Astrocyte of the spinal cord (primary cell): ENCODE data around the gene ZNF583.

Experiments
- DNase-seq: peaks from one replicate; pipeline ENCODE4 v3.0.0; 2011; ENCODE audit warnings: low read depth, low spot score
- H3K4me3 ChIP-seq: 2 replicates; pipeline ENCODE4 v1.5.1; 2011; ENCODE audit warnings: low read depth, mild to moderate bottlenecking, low read length, moderate library complexity
- in situ Hi-C: cut with HindIII; loops from 2 replicates; pipeline ENCODE4 v1.10.0; 2017; ENCODE audit warnings: low sequenced_read_pairs
- TF ChIP-seq, protein P1 (sequence below): IDR thresholded peaks from 2 replicates; pipeline ENCODE4 v1.5.1; 2012; ENCODE audit warnings: low read depth, mild to moderate bottlenecking, low read length, inconsistent platforms

Gene ZNF583

DNA sequence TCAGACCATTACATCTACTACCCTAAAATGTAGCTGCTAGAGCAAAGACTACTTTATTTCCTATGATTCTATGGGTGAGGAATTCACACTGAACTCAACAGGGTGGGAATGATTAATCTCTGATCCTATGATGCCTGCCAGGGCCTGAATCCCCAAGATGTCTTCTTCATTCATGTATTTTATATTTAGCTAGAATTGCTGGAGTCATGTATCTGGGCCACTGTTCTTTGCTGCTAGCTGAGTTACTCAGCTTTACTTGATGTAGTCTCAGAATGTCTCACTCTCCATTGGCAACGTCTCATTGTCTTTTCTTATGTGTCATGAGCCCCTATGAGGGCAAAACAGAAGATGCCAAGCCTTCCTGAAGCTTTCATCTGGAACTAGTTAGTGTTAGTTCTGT lies 31.9 kb upstream of the ZNF583 start:
- in situ Hi-C loops = no loop called here
- DNase-seq = no peak
- no peak overlapping the region for H3K4me3 ChIP-seq
- TF ChIP-seq, protein P1, sequence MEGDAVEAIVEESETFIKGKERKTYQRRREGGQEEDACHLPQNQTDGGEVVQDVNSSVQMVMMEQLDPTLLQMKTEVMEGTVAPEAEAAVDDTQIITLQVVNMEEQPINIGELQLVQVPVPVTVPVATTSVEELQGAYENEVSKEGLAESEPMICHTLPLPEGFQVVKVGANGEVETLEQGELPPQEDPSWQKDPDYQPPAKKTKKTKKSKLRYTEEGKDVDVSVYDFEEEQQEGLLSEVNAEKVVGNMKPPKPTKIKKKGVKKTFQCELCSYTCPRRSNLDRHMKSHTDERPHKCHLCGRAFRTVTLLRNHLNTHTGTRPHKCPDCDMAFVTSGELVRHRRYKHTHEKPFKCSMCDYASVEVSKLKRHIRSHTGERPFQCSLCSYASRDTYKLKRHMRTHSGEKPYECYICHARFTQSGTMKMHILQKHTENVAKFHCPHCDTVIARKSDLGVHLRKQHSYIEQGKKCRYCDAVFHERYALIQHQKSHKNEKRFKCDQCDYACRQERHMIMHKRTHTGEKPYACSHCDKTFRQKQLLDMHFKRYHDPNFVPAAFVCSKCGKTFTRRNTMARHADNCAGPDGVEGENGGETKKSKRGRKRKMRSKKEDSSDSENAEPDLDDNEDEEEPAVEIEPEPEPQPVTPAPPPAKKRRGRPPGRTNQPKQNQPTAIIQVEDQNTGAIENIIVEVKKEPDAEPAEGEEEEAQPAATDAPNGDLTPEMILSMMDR = no peak

DNA sequence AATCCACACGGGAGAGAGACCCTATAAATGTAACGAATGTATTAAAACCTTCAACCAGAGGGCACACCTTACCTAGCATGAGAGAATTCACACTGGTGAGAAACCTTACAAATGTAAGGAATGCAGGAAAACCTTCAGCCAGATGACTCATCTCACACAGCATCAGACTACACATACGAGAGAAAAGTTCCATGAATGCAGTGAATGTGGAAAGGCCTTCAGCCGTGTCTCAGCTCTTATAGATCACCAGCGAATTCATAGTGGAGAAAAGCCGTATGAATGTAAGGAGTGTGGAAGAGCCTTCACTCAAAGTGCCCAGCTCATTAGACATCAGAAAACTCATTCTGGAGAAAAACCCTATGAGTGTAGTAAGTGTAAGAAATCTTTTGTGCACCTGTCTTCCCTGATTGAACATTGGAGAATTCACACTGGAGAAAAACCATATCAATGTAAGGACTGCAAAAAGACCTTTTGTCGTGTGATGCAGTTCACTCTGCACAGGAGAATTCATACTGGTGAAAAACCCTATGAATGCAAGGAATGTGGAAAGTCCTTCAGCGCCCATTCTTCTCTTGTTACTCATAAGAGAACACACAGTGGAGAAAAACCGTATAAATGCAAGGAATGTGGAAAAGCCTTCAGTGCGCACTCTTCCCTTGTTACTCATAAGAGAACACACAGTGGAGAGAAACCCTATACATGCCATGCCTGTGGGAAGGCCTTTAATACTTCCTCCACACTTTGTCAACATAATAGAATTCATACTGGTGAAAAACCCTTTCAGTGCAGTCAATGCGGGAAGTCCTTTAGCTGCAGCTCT lies 26.8 kb upstream of the ZNF583 start:
- TF ChIP-seq, protein P1 = no peak
- no peak for DNase-seq
- H3K4me3 ChIP-seq = no peak overlapping the region
- in situ Hi-C loops = no loop called here

DNA sequence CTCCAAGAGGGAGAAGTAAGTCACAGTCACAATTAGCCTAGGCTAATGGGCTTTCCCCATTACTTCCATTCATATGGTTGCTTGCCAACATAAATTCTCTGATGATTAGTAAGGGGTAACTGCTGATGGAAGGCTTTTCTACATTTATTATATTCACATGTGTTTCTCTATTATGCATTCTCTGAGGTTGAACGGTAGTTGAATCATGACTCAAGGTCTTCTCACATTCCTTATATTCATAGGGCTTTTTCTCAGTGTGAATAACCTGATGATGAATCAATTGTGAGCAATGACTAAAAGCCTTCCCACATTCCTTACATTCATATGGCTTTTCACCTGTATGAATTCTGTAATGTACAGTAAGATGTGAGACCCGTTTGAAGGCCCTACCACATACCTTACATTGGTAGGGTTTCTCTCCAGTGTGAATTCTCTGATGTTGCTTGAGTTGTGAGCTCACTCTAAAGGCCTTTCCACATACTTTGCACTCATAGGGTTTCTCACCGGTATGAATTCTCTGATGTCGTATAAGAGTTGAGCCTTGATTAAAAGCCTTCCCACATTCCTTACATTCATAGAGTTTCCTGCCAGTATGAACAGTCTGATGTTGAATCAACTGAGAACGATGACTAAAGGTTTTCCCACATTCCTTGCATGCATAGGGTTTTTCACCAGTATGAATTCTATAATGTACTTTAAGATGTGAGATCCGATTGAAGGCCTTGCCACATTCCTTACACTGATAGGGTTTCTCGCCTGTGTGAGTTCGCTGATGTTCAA lies 20.1 kb upstream of the ZNF583 start:
- in situ Hi-C loops = no loop called here
- no peak for DNase-seq
- TF ChIP-seq, protein P1 = no peak
- no peak overlapping the region for H3K4me3 ChIP-seq

DNA sequence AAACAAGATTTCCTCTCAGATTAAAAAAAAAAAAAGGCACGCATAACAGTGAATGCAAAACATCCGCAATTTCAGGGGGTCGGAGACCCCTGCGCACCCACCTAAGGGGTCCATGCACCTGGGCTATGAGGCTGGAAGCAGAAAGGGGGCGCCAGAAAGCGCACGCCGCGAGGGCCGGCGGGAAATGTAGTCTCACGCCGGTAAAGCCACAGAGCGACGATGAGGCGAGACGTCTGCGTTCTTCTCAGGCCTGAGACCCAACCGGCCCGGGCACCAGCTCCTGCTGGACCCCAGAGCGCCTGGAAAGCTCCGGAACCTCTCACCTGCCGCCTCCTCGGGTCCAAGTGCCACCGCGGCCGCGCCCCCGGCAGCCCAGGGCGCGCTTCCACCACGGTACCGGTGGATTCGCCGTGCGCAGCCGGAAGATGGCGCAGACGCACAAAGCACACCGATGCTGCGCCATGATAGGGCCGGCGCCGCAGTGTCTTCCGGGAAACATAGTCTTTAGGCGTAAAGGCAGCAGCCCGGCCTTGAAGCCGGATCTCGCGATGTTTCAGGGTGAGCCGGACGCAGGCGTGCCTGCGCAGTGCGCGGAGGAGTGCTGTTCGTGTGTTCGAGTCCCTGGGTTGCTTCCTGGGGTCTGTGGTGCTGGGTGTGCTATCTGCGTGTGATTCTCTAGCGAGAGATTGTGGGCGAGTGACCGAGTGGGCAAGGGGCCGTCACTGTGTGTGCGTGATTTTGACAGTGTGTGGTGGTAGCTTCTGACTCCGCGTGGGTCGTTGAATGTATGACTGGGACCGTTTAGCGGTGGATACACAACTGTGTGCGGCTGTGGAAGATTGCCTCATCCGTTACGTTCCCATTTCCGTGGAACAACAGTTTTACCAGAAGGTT lies 10.8 kb upstream of the ZNF583 start, which contains the start of gene ZNF582:
Gene ZNF582, minus strand, starts transcription at position 416 of the 894 bp plus-strand sequence. CDS start 1,782 bp downstream, outside the sequence.
- in situ Hi-C loops = no loop called here
- H3K4me3 ChIP-seq = peak within 1 kb of the TSS; percentile 84
- TF ChIP-seq, protein P1 = peak; percentile 89
- DNase-seq = peak; percentile 97

DNA sequence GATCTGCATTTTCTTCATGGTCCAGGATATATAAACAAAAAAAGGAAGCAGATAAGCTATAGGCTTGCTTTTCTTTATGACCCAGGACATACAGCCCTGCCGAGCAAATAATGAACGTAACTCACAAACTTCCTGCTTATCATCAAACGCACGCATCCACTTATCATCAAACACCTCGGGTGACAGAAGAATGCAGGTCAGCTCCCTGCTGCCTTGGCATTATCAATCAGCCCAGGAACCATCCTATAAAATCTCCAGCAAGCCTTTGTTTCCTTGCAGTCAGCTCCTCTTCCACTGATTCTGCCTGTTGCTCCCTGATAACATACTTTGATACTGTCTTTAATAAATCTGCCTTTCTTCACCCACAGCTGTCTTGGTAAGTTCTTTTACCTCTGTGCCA lies 5.3 kb upstream of the ZNF583 start:
- TF ChIP-seq, protein P1 = no peak
- no peak overlapping the region for H3K4me3 ChIP-seq
- DNase-seq = no peak
- in situ Hi-C loops = no loop called here

DNA sequence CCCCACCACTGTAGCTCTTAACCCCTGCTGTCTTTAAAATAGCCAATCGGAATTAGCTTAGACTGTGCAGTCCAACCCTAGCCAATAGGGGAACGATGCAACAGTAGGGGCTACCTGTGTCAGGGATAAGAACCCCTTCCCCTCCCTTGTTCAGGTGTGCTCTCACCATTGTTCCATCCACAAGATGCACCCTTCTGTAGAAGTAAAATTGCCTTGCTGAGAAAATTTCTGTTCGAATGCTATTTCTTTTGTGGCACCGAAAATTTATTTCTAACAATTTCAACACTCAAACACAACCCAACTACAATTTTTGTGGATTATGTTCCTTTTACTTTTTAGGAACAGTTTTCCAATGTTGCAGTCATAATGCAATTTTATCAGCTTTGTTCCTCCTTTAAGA lies 3.6 kb upstream of the ZNF583 start:
- in situ Hi-C loops = no loop called here
- TF ChIP-seq, protein P1 = no peak
- H3K4me3 ChIP-seq = no peak overlapping the region
- no peak for DNase-seq
